HepG2 (cell line): ENCODE data around the gene CIITA. TPM values are rescaled to one million over a fixed set of nuclear protein-coding genes. Genes with fewer than 3 reads are reported as not detected.

Experiments used
- ATF6 ChIP-seq: sonication (generic); formaldehyde crosslinking; conservative IDR thresholded peaks from 2 replicates; pipeline ENCODE4 v1.4.0; 2020; ENCODE audit warnings: missing genetic modification reagents
- BCLAF1 ChIP-seq: fragments of 450-650 bp; IDR thresholded peaks from 2 replicates; pipeline ENCODE4 v1.6.1; 2017; ENCODE audit warnings: mild to moderate bottlenecking
- CBFB ChIP-seq: sonication (generic); formaldehyde crosslinking; IDR thresholded peaks from 2 replicates; pipeline ENCODE4 v1.4.0; 2020; ENCODE audit warnings: missing genetic modification reagents
- FOXA1 ChIP-seq, 2 experiments: fragments of 450-650 bp in 1 of 2; sonication (generic) in 1 of 2; formaldehyde crosslinking in 1 of 2; IDR thresholded peaks; 2 replicates each; pipeline versions ENCODE4 v1.4.0 to v1.6.1; 2016 to 2020; ENCODE audit warnings: missing genetic modification reagents in 1 of 2
- HNRNPUL1 ChIP-seq: fragments of 200-400 bp; formaldehyde crosslinking; IDR thresholded peaks from 2 replicates; pipeline ENCODE4 v1.6.1; 2017; ENCODE audit warnings: low read depth, mild to moderate bottlenecking, low read length, moderate library complexity
- IRF2 ChIP-seq: IDR thresholded peaks from 2 replicates; pipeline ENCODE4 v1.6.1; 2018; ENCODE audit warnings: missing genetic modification reagents, missing compliant biosample characterization
- MAFK ChIP-seq, 2 experiments: IDR thresholded peaks in 1 of 2; conservative IDR thresholded peaks in 1 of 2; 2 replicates each; pipeline ENCODE4 v1.6.1; 2011; ENCODE audit warnings: improper control_type of control experiment in 2 of 2, low read length in 2 of 2
- PHF20 ChIP-seq: sonication (generic); formaldehyde crosslinking; IDR thresholded peaks from 2 replicates; pipeline ENCODE4 v1.5.0; 2020; ENCODE audit warnings: mild to moderate bottlenecking, missing genetic modification reagents
- RBM39 ChIP-seq: fragments of 200-400 bp; formaldehyde crosslinking; IDR thresholded peaks from one replicate; pipeline ENCODE4 v1.6.1; 2018; ENCODE audit warnings: antibody characterized with exemption, mild to moderate bottlenecking, low read depth, low read length; ENCODE audit not compliant: poor library complexity, severe bottlenecking
- SRF ChIP-seq: IDR thresholded peaks from 2 replicates; pipeline ENCODE4 v1.6.1; 2011; ENCODE audit warnings: mild to moderate bottlenecking, low read depth, low read length, moderate library complexity
- TRAFD1 ChIP-seq: sonication (generic); formaldehyde crosslinking; IDR thresholded peaks from 2 replicates; pipeline ENCODE4 v1.5.1; 2020; ENCODE audit warnings: missing genetic modification reagents, mild to moderate bottlenecking, borderline replicate concordance
- UBTF ChIP-seq: sonication (generic); formaldehyde crosslinking; IDR thresholded peaks from 2 replicates; pipeline ENCODE4 v1.4.0; 2020; ENCODE audit warnings: mild to moderate bottlenecking, missing genetic modification reagents
- ZFYVE20 ChIP-seq: sonication (generic); formaldehyde crosslinking; IDR thresholded peaks from 2 replicates; pipeline ENCODE4 v1.8.0; 2023; ENCODE audit warnings: low read depth, mild to moderate bottlenecking, moderate library complexity, missing genetic modification reagents, borderline replicate concordance
- ZNF225 ChIP-seq: sonication (generic); formaldehyde crosslinking; IDR thresholded peaks from 2 replicates; pipeline ENCODE4 v1.4.0; 2020; ENCODE audit warnings: mild to moderate bottlenecking, missing genetic modification reagents
- ZNF383 ChIP-seq: sonication (generic); formaldehyde crosslinking; IDR thresholded peaks from 2 replicates; pipeline ENCODE4 v1.4.0; 2020; ENCODE audit warnings: missing genetic modification reagents, mild to moderate bottlenecking, borderline replicate concordance
- ZNF577 ChIP-seq: sonication (generic); formaldehyde crosslinking; IDR thresholded peaks from 2 replicates; pipeline ENCODE4 v1.4.0; 2020; ENCODE audit warnings: mild to moderate bottlenecking, low read depth, missing genetic modification reagents, borderline replicate concordance
- ZNF747 ChIP-seq: sonication (generic); formaldehyde crosslinking; IDR thresholded peaks from 2 replicates; pipeline ENCODE4 v1.8.1; 2023; ENCODE audit warnings: missing genetic modification reagents, mild to moderate bottlenecking, borderline replicate concordance
- ZNF777 ChIP-seq: sonication (generic); formaldehyde crosslinking; IDR thresholded peaks from 2 replicates; pipeline ENCODE4 v1.4.0; 2020; ENCODE audit warnings: missing genetic modification reagents
- polyA plus RNA-seq, 8 experiments: library from polyadenylated mRNA; depleted of rRNA in 3 of 8; stranded (reverse) in 7 of 8; unstranded in 1 of 8; fragments of >200 nt; fragmentation: Illumina TruSeq in 4 of 8; extraction: Trizol in 4 of 8; gene quantifications; 2 replicates each; pipeline versions ENCODE4 v1.2.1 to v1.2.3, GENCODE V29; 2011 to 2016; ENCODE audit warnings: low read depth in 4 of 8, missing spikeins in 1 of 8, mixed read lengths in 1 of 8; ENCODE audit not compliant: insufficient read depth in 1 of 8
- total RNA-seq, 5 experiments: library from RNA; depleted of rRNA; stranded (reverse); fragments of >200 nt; fragmentation: Illumina TruSeq; extraction: Trizol; gene quantifications; 2 replicates each; pipeline ENCODE4 v1.2.3, GENCODE V29; 2016; ENCODE audit warnings: low read depth in 1 of 5

Gene CIITA
- total and polyA plus RNA-seq, 2 of the 13 experiments (the other 11 are each of a cell fraction or from before 2014, with no cell fraction given), result 0.08 to 0.09 TPM

- TF ChIP-seq FOXA1 (IDR thresholded peaks at IDR 0.05) (no peak), FOXA1 (CRISPR knock-in tag; IDR thresholded peaks at IDR 0.05) (no peak), RBM39 (no peak), BCLAF1 (no peak), ATF6 (CRISPR knock-in tag) (no peak), UBTF (CRISPR knock-in tag) (0 out of 2 replicates have a peak, but pooled peaks have one; percentile 34), CBFB (CRISPR knock-in tag) (no peak), SRF (no peak), ZNF383 (CRISPR knock-in tag) (no peak), ZFYVE20 (no peak), TRAFD1 (CRISPR knock-in tag) (no peak), IRF2 (CRISPR knock-in tag) (no peak), PHF20 (CRISPR knock-in tag) (no peak; the same call in 1 of the 2 replicates), HNRNPUL1 (no peak), ZNF777 (0 out of 2 replicates have a peak, but pooled peaks have one; percentile 17), ZNF225 (CRISPR knock-in tag) (no peak), ZNF577 (CRISPR knock-in tag) (no peak), ZNF747 (CRISPR knock-in tag) (no peak), MAFK (conservative IDR thresholded peaks at IDR 0.05 in 1 of 2, IDR thresholded peaks at IDR 0.05 in 1 of 2; ENCODE audit: low read length in 2 of 2) (peak; percentile 43 to 62; a peak in 3 of 4 replicates)
Measured at GRCh38 chr16:10922328-10923145, 45.5 kb downstream of the CIITA start (continued).
